Fibroblast of skin of right quadriceps (primary cell): ENCODE results near the gene SLC10A4.
"Not testable (repeated sequence)": the region's sequence is repeated elsewhere in the genome, so short reads cannot be mapped to it uniquely, and the experiment has no call there.

Source experiments
- DNase-seq: peaks from one replicate; pipeline ENCODE4 v3.0.0-alpha.2; 2013

The SLC10A4 gene

GRCh38 chr4:48483006-48483776 lies at the start of gene SLC10A4:
TSS of gene SLC10A4 (plus strand) at chr4:48483343. CDS start at chr4:48483562, 219 bp downstream.
- DNase-seq = no peak

GRCh38 chr4:48436318-48436717 lies 46.8 kb upstream of the SLC10A4 start:
- DNase-seq = no peak

- DNase-seq = no peak
Observed at GRCh38 chr4:48439988-48440387, 43.2 kb upstream of the SLC10A4 start.

- not testable (repeated sequence) for DNase-seq
Observed at GRCh38 chr4:48440914-48441313, 42.2 kb upstream of the SLC10A4 start.

GRCh38 chr4:48445704-48446103 lies 37.4 kb upstream of the SLC10A4 start:
- no peak for DNase-seq

GRCh38 chr4:48446642-48447041 lies 36.5 kb upstream of the SLC10A4 start:
- DNase-seq = no peak

GRCh38 chr4:48449151-48449550 lies 34.0 kb upstream of the SLC10A4 start:
- no peak for DNase-seq

GRCh38 chr4:48450740-48451139 lies 32.4 kb upstream of the SLC10A4 start:
- no peak for DNase-seq

GRCh38 chr4:48451656-48452055 lies 31.5 kb upstream of the SLC10A4 start:
- not testable (repeated sequence) for DNase-seq

- no peak for DNase-seq
Observed at GRCh38 chr4:48454591-48454990, 28.6 kb upstream of the SLC10A4 start.

GRCh38 chr4:48461000-48461399 lies 22.1 kb upstream of the SLC10A4 start:
- no peak for DNase-seq

GRCh38 chr4:48462363-48462762 lies 20.8 kb upstream of the SLC10A4 start:
- DNase-seq = peak; percentile 53

GRCh38 chr4:48467442-48467841 lies 15.7 kb upstream of the SLC10A4 start:
- no peak for DNase-seq

GRCh38 chr4:48467891-48468290 lies 15.3 kb upstream of the SLC10A4 start:
- DNase-seq = peak; percentile 19

- peak; percentile 16 for DNase-seq
Observed at GRCh38 chr4:48470137-48470536, 13.0 kb upstream of the SLC10A4 start.

GRCh38 chr4:48470570-48470969 lies 12.6 kb upstream of the SLC10A4 start:
- DNase-seq = peak; percentile 17

GRCh38 chr4:48472794-48473193 lies 10.3 kb upstream of the SLC10A4 start:
- no peak for DNase-seq

- no peak for DNase-seq
Observed at GRCh38 chr4:48475770-48476169, 7.4 kb upstream of the SLC10A4 start.

GRCh38 chr4:48478273-48478672 lies 4.9 kb upstream of the SLC10A4 start:
- no peak for DNase-seq

- no peak for DNase-seq
Observed at GRCh38 chr4:48481581-48481980, 1.6 kb upstream of the SLC10A4 start.

GRCh38 chr4:48483777-48484493 lies 792 bp downstream of the SLC10A4 start:
- no peak for DNase-seq

- no peak for DNase-seq
Observed at GRCh38 chr4:48484494-48485168, 1.5 kb downstream of the SLC10A4 start.

- DNase-seq = no peak
Observed at GRCh38 chr4:48489683-48490011, 6.5 kb downstream of the SLC10A4 start.
